HG03045 (cell line): ENCODE results near the gene CYP46A1.
"Not testable (repeated sequence)": the region's sequence is repeated elsewhere in the genome, so short reads cannot be mapped to it uniquely, and the experiment has no call there.

Source experiments
- ATAC-seq: cut with Tn5 transposase; IDR thresholded peaks from one replicate; pipeline ENCODE4 v1.9.1; 2021; ENCODE audit warnings: mild to moderate bottlenecking, moderate library complexity; ENCODE audit not compliant: unreplicated experiment

The CYP46A1 gene

DNA sequence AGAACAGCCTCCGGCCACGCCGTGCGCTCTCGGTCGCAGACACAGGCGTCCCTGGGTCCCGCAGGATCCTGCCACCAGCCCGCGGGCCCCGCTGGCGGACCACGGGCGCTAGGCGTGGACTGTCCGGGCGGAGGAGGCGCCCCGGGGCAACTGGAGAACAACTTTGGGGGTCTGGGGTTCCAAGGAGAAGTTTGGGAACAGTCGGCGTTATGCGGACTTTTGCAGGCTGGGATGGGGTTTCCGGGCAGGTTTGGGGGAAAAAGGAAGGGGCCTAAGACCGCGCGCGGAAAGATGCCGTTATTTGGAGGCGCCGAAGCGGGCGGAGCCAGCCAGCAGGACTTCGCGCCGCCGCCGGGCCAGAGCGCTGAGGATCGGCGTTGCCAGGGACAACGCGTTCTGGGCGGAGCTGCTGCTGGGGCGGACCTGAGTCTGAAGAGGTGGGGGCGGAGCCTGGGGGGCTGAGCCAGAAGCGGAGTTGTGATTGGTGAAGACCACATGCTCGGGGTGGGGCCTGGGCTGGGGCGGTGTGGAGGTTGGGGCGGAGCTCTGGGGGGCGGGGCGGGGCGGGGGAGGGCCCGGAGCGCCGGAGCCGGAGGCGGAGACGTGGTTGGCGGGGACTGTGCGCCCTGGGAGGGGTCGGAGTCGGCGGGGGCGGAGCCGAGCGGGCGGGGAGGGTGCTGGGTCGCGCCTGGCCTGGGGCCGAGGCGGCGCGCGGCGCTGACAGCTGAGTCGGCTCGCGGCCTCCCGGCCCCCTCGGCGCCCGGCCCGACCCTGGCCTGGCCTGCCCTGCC lies at the start of gene CYP46A1:
Gene CYP46A1 (plus strand): TSS at position 680 of the 791 bp plus-strand sequence. CDS start 120 bp downstream, outside the sequence.
- peak; percentile 90 for ATAC-seq

DNA sequence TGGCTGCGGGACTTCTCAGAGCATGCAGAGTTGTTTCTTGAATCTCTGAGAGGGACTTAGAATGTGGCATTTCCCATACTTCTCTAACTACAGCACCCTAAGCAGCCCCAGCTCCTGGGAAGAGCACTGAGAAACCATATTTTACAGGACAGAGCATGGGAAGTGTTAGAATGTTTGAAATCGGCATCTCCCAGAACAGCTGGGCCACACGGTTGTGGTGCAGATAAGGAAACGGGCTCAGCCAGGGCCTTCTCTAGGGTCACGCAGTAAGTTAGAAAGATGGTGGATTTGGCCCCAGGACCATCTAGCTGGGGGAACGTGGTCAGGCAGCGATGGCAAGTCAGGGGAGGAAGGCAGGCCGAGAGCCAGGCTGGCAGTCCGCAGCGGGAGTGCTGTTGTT lies 49.7 kb upstream of the CYP46A1 start:
- no peak for ATAC-seq

DNA sequence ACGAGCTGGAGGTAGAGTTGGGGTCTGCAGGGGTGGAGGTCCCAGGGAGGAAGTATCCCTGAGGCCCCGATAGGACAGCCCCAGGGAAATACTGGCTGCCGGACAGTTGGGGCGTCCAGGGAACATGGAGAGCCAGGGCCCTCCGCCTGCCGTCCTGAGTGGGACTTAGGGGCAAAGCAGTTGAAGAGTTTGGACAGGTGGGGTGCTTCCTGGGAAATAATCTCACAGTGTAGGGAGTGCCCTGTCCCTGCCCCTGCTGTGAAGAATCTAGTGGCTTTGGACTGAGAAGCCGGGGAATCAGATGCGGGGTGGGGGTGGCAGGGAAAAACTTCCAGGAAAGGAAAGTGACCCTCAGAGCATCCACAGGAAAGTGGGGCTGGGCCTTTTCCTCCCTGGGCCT lies 49.0 kb upstream of the CYP46A1 start:
- ATAC-seq = no peak

DNA sequence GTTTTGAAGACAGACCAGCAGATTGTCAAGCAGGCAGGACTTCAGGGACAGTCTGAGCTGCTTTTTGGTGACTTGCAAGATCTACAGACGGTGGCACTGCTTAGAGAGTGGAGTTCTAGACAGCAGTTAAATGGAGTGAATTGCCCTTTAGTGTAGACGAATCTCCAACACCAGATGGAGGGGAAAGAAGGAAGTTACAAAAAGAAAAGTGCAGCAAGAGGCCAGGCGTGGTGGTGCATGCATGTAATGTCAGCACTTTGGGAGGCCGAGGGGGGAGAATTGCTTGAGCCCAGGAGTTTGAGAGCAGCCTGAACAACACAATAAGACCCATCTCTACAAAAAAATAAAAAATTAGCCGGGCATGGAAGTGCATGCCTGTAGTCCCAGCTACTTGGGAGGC lies 47.6 kb upstream of the CYP46A1 start:
- no peak for ATAC-seq

DNA sequence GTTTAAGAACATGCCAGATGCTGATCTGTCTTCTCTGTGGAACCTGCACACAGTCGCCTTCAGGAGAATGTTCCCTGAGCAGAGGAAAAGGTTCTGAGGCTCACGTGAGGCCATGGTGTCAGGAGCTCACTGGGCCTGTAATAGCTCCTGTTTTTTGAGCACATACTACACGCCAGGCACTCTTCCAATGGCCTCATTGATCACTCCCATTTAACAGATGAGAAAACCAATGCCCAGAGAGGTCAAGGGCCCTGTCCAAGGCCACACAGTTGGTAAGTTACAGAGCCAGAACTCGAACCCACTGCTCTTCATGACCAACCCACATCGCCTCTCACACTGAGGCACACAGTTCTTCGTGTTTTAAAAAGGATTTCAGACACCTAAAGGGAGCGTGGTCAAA lies 46.5 kb upstream of the CYP46A1 start:
- ATAC-seq = no peak

DNA sequence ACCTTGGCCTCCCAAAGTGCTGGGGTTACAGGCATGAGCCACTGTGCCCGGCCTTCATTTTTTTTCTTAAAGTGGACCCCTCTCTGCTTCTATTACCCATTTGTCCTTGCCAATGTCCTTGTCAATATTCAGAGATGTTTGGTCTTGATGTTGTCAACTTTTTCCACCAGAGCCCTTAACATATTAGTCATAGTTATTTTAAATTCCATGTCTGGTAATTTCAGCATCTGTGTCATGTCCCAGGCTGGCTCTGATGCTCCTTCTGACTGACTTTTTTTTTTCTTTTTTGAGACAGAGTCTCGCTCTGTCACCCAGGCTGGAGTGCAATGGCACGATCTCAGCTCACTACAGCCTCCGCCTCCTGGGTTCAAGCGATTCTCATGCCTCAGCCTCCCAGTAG lies 41.3 kb upstream of the CYP46A1 start:
- ATAC-seq = not testable (repeated sequence)

DNA sequence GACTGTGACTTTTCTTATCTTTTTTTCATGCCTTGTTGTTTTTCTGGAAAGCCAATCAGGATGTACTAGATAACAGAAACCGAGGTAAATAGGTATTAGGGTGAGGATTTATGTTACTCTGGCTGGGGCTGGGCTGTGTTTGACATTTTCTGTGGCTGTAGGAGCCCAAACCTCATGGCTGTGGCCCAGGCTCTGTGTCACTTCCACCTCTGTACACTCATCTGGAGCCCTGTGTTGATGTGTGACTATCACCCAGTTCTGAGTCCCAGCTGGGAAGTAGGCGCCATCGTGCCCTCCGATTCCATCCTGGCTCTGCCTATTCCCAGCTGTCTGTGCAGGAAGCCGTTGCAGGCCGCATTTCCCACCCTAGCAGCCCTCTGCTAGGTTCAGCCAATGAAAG lies 40.8 kb upstream of the CYP46A1 start:
- ATAC-seq = no peak

DNA sequence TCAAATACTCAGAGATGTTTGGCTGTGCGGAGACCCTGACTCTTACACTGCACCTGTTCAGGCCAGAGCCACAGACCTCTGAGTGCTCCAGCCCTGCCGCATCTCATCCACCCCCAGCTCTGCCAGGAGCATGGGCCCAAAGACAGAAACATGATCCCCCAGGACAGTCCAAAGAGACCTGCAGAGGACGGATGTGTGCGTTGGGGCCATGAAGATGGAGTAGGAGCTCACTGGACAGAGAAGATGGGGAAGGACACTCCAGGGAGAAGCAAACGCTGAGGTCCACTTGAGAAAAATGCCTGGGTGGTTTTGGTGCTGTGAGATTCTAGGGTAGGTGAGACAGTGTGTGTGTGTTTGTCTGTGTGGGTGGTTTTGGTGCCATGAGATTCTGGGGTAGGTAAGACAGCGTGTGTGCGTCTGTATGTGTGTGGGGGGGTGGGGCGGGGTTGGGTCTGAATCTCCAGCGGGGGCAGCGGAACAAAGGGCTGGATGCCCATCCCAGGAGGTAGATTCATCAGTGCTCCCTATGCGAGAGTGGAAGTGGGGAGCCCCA lies 40.0 kb upstream of the CYP46A1 start:
- no peak for ATAC-seq

DNA sequence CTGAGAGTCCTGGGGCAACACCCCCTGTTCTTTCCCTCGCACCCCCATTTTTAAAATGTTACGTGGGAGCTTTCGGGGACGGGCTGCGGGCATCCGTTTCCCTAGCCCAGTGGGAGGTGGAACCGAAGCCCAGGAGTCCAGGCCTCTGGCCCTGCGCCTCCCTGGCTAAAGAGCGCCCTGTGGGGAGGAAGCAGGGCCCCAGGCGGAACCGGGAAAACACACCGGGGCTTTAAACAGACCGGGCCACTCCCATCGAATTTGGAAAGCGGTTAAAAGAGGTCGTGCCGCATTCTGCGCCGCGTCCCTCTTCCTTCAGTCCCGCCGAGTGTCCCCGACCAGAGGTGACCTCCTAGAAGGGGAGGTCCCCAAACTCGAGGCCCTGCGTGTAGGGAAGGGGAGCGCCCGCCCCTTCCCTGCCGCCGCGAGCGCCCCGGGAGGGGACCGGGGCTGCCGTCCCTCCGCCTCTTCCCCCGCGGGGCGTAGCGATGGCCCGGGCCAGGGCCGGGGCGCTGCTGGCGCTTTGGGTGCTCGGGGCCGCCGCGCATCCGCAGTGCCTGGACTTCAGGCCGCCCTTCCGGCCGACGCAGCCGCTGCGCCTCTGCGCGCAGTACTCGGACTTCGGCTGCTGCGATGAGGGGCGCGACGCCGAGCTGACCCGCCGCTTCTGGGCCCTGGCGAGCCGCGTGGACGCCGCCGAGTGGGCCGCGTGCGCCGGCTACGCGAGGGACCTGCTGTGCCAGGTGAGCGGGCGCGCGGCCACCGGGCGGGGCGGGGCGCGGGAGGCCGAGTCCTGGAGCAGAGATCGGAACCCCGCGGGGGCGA lies 39.2 kb upstream of the CYP46A1 start, which contains the start of gene HHIPL1:
Gene HHIPL1 (plus strand): TSS at position 407 of the 822 bp plus-strand sequence. CDS start 79 bp downstream, at position 486.
- ATAC-seq = no peak

DNA sequence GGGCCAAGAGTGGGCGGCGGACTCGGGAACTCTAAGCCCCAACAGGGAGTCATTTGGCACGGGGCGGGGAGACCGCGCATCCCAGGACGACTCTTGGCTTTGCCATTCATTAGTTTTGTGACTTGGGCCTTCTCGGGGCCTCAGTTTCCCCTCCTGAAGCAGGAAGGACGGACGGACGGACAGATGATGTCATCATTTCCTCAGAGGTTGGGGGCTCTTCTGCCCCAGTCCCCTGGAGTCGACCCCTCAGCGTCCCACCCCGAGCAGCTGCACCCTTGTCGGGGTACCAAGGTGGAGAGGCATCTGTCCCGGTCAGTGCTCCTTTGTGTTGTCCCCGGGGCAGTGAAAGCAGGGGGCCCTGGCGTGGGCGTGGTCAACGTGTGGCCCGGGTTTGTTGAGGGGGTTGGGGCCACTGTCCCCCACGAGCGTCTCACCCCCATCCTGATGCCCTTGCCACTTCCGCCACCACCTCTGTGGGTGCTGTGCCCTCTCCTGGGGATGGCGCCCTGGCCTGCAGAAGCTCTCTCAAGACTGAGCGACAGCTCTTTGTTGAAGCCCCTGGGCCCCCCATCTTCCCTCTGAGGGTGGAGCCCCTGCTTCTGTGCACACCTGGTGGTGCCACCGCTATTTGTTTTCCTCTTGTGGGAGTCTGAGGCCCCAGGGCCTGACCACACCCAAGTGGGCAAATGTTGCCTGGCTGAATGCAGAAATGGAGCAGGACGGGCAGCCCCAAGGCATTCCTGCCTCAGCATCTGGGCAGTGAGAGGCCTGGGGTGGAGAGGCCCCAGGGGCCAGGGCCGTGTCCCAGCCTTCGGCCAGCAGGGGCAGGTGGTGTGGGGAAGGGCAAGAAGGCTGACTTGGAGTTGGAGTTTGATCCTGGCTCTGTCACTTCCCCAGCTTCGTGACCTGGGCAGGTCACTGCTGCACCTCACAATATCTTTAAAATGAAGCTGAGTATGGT lies 38.3 kb upstream of the CYP46A1 start:
- no peak for ATAC-seq

DNA sequence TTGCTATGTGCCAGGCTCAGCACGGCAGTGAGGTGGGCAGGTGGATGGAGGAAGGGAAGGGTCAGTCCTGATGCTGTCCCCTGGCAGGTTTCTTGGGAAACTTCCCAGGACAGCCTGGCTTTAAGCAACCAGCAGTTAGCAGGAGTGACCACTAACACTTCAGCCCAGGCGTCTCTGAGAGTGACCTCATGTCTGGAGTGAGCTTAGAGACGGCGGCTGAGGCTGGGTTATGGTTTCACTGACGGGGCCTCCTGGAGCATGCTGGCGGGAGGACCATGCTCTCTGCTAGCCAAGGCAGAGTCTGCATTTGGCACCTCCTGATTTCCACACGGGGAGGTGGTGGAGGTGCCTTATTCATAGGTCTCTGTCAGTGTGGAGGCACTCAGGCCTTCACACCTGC lies 36.7 kb upstream of the CYP46A1 start:
- ATAC-seq = no peak

DNA sequence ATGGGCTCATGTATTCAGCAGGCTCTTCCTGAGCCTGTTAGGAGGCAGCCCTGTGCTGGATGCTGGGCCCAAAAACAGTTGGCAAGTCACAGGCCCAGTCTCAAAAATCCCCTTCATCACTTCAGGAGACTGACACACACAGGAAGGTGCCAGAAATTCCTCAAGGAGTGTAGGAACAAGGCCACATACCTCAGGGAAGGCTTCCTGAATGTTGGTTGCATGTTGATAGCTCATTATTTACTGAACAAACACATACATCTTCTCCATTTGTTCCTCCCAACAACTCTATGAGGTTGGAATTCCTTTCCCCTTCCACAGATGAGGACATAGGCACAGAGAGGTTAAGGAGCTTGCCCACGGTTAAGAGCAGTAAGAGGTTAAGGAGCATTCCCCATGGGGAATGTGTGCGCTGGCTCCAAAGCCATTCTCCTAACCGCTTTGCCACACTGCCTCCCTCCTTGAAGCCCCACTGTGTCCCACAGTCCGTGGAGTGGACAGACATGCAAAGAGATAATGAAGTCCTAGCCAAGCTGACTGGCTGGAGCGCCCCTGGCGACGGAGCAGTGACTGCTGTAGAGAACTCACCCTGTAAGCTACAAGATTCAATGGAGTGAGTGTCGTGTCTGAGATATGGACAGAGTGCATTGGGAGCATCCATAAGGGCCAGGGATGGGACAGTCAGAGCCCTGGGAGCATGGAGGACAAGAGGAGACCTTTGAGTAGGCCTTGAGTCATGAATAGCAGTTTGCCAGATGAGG lies 35.9 kb upstream of the CYP46A1 start:
- ATAC-seq = no peak

DNA sequence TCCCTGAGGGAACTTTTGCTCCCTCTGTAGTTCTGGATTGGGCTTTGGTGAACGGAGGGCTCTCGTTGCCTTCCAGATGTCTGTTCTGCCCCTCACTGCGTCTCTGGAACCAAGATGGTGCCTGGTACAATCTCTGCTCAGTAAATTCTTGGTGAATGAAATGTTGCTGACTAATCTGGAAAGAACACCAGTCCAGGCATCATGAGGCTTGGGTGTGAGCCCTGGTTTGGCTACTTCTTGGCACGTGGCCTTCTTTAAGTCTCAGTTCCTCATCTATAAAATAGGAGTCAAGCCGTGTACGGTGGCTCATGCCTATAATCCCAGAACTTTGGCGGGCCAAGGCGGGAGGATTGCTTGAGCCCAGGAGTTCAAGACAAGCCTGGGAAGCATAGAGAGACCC lies 34.9 kb upstream of the CYP46A1 start:
- ATAC-seq = no peak

DNA sequence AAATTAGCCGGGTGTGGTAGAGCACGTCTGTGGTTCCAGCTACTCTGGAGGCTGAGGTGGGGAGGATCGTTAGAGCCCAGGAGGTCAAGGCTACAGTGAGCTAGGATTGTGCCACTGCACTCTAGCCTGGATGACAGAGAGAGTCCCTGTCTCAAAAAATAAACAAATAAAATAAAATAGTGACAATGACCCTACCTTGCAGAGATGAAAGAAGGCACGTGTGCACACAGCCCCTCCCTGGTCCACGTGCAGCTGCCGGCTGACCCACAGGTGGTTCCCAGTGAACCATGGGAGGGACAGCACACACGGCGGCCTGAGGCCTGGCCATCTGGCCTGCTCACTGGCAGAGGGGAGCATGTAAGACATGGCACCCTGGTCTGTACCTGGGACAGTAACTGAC lies 34.5 kb upstream of the CYP46A1 start:
- no peak for ATAC-seq

DNA sequence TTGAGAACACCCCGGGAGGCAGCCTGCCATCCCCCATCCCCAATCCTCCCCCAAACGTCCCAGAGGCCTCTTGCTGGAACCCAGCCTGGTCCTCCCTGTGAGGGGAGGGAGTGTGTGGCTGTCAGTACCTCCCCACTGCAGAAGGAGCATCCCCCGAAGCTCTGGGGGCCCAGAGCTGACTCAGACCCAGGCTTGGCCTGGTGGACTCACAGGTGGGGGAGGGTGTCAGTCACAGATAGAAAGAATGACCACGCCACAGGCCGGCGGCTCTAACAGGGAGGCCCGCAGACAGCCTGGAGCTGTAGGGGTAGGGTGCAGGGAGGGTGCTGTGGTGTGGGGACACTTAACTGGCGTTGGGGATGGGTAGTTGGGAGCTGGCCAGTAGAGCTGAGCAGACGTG lies 33.9 kb upstream of the CYP46A1 start:
- ATAC-seq = no peak

DNA sequence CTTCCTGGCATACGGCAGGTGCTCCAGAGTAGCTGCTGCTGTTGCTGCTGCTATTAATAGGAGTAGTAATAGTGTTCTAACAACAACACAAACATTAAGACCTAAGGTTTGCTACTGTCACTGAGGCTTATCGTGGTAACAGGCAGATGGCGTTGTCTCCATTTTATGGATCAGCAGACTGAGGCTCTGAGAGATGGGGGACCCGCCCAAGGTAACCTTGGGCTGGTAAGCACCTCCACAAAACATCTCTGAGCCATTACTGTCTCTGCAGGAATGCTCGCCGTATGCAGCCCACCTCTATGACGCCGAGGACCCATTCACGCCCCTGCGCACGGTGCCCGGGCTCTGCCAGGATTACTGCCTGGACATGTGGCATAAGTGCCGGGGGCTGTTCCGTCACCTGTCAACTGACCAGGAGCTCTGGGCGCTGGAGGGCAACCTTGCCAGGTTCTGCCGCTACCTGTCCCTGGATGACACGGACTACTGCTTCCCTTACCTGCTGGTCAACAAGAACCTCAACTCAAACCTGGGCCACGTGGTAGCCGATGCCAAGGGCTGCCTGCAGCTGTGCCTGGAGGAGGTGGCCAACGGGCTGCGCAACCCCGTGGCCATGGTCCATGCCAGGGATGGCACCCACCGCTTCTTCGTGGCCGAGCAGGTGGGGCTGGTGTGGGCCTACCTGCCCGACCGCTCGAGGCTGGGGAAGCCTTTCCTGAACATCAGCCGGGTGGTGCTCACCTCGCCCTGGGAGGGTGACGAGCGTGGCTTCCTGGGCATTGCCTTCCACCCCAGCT lies 31.9 kb upstream of the CYP46A1 start:
- ATAC-seq = no peak

DNA sequence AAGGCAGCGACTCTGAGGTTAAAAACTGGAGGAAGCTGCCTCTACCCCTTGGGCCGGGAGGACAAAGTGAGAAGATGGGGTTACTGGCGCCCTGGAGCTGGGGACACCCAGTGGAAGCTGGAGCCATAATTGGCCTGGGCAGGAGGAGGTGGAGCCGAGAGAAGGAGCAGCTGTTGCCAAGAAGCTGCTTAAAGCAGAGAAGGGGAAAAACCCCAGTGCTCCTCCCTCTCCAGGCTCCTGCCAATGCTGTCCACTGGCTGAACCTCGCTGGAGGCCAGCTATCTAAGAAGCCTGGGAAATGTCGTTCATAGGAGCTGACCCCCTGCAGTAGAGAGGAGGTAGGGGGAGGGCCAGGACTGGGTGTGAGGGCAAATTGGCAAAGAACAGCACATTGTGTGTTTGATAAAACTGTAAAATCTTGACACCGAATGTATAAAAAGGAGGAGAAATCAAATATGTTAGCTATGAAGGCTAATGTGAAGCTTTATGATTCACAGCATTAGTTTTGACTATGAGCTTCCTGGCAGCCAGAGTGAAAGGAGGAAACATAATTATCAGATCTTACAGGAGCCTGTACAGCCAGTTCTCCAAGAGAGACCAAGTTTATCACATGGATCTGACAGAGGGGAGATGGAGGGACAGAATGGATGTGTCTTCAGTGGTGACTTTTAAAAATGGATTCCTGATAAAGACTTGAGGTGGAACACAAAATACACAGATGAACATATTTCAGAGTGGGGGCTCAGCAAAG lies 29.7 kb upstream of the CYP46A1 start:
- no peak for ATAC-seq

DNA sequence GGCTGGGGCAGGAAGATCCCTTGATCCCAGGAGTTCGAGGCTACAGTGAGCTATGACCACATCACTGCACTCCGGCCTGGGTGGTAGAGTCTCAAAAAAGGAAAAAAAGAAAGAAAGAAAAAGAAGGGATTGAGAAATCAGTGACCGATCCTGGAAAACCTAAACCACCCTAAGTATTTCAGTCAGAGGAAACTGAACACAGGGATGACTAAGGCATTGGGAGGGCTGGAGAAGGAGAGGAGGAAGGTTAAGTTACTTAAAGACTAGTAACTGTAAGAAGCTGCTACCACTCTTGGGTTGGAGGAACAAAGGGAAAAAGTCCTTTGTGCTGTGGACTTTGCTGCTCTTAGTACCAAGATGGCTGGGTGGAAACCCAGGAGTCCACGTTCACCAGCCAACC lies 28.6 kb upstream of the CYP46A1 start:
- ATAC-seq = no peak
